ENCODE results near the gene L3MBTL4. TPM values are rescaled to one million over a fixed set of nuclear protein-coding genes. Genes with fewer than 3 reads are reported as not detected.

L3MBTL4 gene
- total and polyA plus RNA-seq, 10 of the 15 experiments (the other 5 are each of a cell fraction or from before 2014, with no cell fraction given) = 1.3 to 8.7 (median 3.8) TPM

- TF ChIP-seq ATF3 (IDR thresholded peaks at IDR 0.05; ENCODE audit: borderline replicate concordance, extremely low read depth, low read depth, low read length) = no peak
- no peak for TF ChIP-seq BACH1 (IDR thresholded peaks at IDR 0.05; ENCODE audit: borderline replicate concordance)
- TF ChIP-seq ETV6 (conservative IDR thresholded peaks at IDR 0.05 in 1 of 2, IDR thresholded peaks at IDR 0.05 in 1 of 2; ENCODE audit: borderline replicate concordance in 1 of 2, low read depth in 1 of 2) = peak in 1 of 2 experiments; percentile 28; a peak in 1 of 4 replicates
- no peak for TF ChIP-seq CEBPZ (IDR thresholded peaks at IDR 0.05; ENCODE audit: low read depth, low read length)
- TF ChIP-seq CBX3 (IDR thresholded peaks at IDR 0.05; ENCODE audit: borderline replicate concordance, low read depth) = no peak
- TF ChIP-seq, protein P1, sequence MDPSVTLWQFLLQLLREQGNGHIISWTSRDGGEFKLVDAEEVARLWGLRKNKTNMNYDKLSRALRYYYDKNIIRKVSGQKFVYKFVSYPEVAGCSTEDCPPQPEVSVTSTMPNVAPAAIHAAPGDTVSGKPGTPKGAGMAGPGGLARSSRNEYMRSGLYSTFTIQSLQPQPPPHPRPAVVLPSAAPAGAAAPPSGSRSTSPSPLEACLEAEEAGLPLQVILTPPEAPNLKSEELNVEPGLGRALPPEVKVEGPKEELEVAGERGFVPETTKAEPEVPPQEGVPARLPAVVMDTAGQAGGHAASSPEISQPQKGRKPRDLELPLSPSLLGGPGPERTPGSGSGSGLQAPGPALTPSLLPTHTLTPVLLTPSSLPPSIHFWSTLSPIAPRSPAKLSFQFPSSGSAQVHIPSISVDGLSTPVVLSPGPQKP (IDR thresholded peaks at IDR 0.05; ENCODE audit: low read depth, low read length) = no peak
- TF ChIP-seq PAX8 (IDR thresholded peaks at IDR 0.05) = no peak
- peak; percentile 88 for TF ChIP-seq MTA3 (IDR thresholded peaks at IDR 0.05; ENCODE audit: borderline replicate concordance, low read length)
- TF ChIP-seq CHD2 (IDR thresholded peaks at IDR 0.05; ENCODE audit: borderline replicate concordance, low read depth, low read length) = no peak; the same call in 1 of the 2 replicates
- TF ChIP-seq ZBTB33 (IDR thresholded peaks at IDR 0.05) = no peak
- TF ChIP-seq PBX3 (IDR thresholded peaks at IDR 0.05; ENCODE audit: insufficient replicate concordance, low read depth, low read length) = no peak
- TF ChIP-seq HDGF (IDR thresholded peaks at IDR 0.05) = no peak
- TF ChIP-seq RFX5 (IDR thresholded peaks at IDR 0.05; ENCODE audit: low read depth, low read length) = no peak
- no peak for TF ChIP-seq SMAD5 (IDR thresholded peaks at IDR 0.05; ENCODE audit: low read depth)
- peak; percentile 72 for TF ChIP-seq JUND (IDR thresholded peaks at IDR 0.05; ENCODE audit: low read depth, low read length)
- no peak for TF ChIP-seq POLR2A (IDR thresholded peaks at IDR 0.05; ENCODE audit: low read depth, low read length)
- no peak for TF ChIP-seq NR2C2 (IDR thresholded peaks at IDR 0.05; ENCODE audit: borderline replicate concordance, control insufficient read depth, insufficient read length, low read depth)
- peak; percentile 97 for TF ChIP-seq MEF2A (IDR thresholded peaks at IDR 0.05; ENCODE audit: insufficient read depth, low read depth, low read length)
- TF ChIP-seq HCFC1 (IDR thresholded peaks at IDR 0.05; ENCODE audit: low read length) = no peak
- no peak for TF ChIP-seq YBX1 (IDR thresholded peaks at IDR 0.05)
- no peak for TF ChIP-seq ASH2L (IDR thresholded peaks at IDR 0.05; ENCODE audit: borderline replicate concordance, low read depth)
These were observed 439.4 kb downstream of the L3MBTL4 start (continued) for GRCh38 chr18:5975111-5976002.
